ENCODE results near the gene PGPEP1. TPM values are rescaled to one million over a fixed set of nuclear protein-coding genes. Genes with fewer than 3 reads are reported as not detected.

PGPEP1 gene
- polyA plus RNA-seq, 1 donor from 2014 or later = 5.9 TPM

- H3K4me2 ChIP-seq (ENCODE audit: low read length) = no peak overlapping the region
- H3K9me3 ChIP-seq (ENCODE audit: low read length) = no peaks in the 10 kb centered on the region
- no peaks in the 10 kb centered on the region for H3F3A ChIP-seq (ENCODE audit: insufficient read depth, low read length, poor library complexity, severe bottlenecking)
- no peak overlapping the region for H2AFZ ChIP-seq (ENCODE audit: low read depth, low read length)
- H3K4me3 ChIP-seq (ENCODE audit: low read length) = no peak overlapping the region
- H4K20me1 ChIP-seq (ENCODE audit: insufficient read depth) = no peaks in the 10 kb centered on the region
- no peak overlapping the region for H3K9ac ChIP-seq (ENCODE audit: low read length)
- TF ChIP-seq TAF1 (IDR thresholded peaks at IDR 0.05; ENCODE audit: low read depth) (no peak), EZH2 (IDR thresholded peaks at IDR 0.05; ENCODE audit: borderline replicate concordance, insufficient read depth, low read length, poor library complexity, severe bottlenecking) (no peak), EP300 (conservative IDR thresholded peaks at IDR 0.05; ENCODE audit: poor library complexity, severe bottlenecking) (no peak), RAD21 (conservative IDR thresholded peaks at IDR 0.05) (no peak)
- H3K27me3 ChIP-seq (ENCODE audit: insufficient read depth, low read depth, low read length) = no peaks in the 10 kb centered on the region
- no peaks in the 10 kb centered on the region for H3K79me2 ChIP-seq (replicated peaks; ENCODE audit: insufficient read depth, low read length)
- H3K9me2 ChIP-seq (ENCODE audit: insufficient read depth, low read length) = no peaks in the 10 kb centered on the region
- no peaks in the 10 kb centered on the region for H3K36me3 ChIP-seq (ENCODE audit: insufficient read depth, low read length)
- H3K27ac ChIP-seq (ENCODE audit: low read length) = no peak overlapping the region
Observed at GRCh38 chr19:18306209-18306887, 34.0 kb upstream of the PGPEP1 start.

GRCh38 chr19:18306888-18307260, 33.5 kb upstream of the PGPEP1 start:
- H3K27me3 ChIP-seq (ENCODE audit: insufficient read depth, low read depth, low read length) = no peaks in the 10 kb centered on the region
- TF ChIP-seq RAD21 (conservative IDR thresholded peaks at IDR 0.05) (no peak), SMC3 (conservative IDR thresholded peaks at IDR 0.05; ENCODE audit: poor library complexity) (no peak), REST (IDR thresholded peaks at IDR 0.05; ENCODE audit: borderline replicate concordance) (no peak), POLR2AphosphoS5 (IDR thresholded peaks at IDR 0.05) (no peak), TAF1 (IDR thresholded peaks at IDR 0.05; ENCODE audit: low read depth) (no peak), EZH2 (IDR thresholded peaks at IDR 0.05; ENCODE audit: borderline replicate concordance, insufficient read depth, low read length, poor library complexity, severe bottlenecking) (no peak), CTCF (IDR thresholded peaks at IDR 0.05; ENCODE audit: poor library complexity, severe bottlenecking) (no peak), MXI1 (conservative IDR thresholded peaks at IDR 0.05; ENCODE audit: poor library complexity, severe bottlenecking) (no peak), EP300 (conservative IDR thresholded peaks at IDR 0.05; ENCODE audit: poor library complexity, severe bottlenecking) (no peak)
- H3F3A ChIP-seq (ENCODE audit: insufficient read depth, low read length, poor library complexity, severe bottlenecking) = no peaks in the 10 kb centered on the region
- no peaks in the 10 kb centered on the region for H3K9me3 ChIP-seq (ENCODE audit: low read length)
- H3K36me3 ChIP-seq (ENCODE audit: insufficient read depth, low read length) = no peaks in the 10 kb centered on the region
- no peak overlapping the region for H3K9ac ChIP-seq (ENCODE audit: low read length)
- no peak overlapping the region for H3K4me2 ChIP-seq (ENCODE audit: low read length)
- no peak overlapping the region for H3K4me3 ChIP-seq (ENCODE audit: low read length)
- H3K79me2 ChIP-seq (replicated peaks; ENCODE audit: insufficient read depth, low read length) = no peaks in the 10 kb centered on the region
- no peak overlapping the region for H3K27ac ChIP-seq (ENCODE audit: low read length)
- H3K9me2 ChIP-seq (ENCODE audit: insufficient read depth, low read length) = no peaks in the 10 kb centered on the region
- no peak overlapping the region for H2AFZ ChIP-seq (ENCODE audit: low read depth, low read length)
- no peaks in the 10 kb centered on the region for H4K20me1 ChIP-seq (ENCODE audit: insufficient read depth)

All from neural cell (in vitro differentiated cells).